HFFc6 (cell line): Measurements from ENCODE around the gene FOXJ3. TPM values are rescaled to one million over a fixed set of nuclear protein-coding genes. Genes with fewer than 3 reads are reported as not detected.

Experiments used
- DNase-seq: peaks from one replicate; pipeline ENCODE4 v3.0.0-alpha.2; 2018
- H3K27ac Mint-ChIP-seq: 2 replicates; pipeline ENCODE4 v1.8.0; 2020; ENCODE audit warnings: mild to moderate bottlenecking, mixed read lengths
- H3K27me3 Mint-ChIP-seq: 2 replicates; pipeline ENCODE4 v1.8.0; 2021; ENCODE audit warnings: mild to moderate bottlenecking, moderate library complexity, mixed read lengths; ENCODE audit not compliant: insufficient read depth
- H3K36me3 Mint-ChIP-seq: 2 replicates; pipeline ENCODE4 v1.8.0; 2021; ENCODE audit warnings: low read depth, mixed read lengths
- H3K4me1 Mint-ChIP-seq: 2 replicates; pipeline ENCODE4 v1.8.0; 2020; ENCODE audit warnings: low read depth, mixed read lengths
- H3K4me3 Mint-ChIP-seq: 2 replicates; pipeline ENCODE4 v1.8.0; 2020; ENCODE audit warnings: mild to moderate bottlenecking, moderate library complexity, mixed read lengths
- H3K9me3 Mint-ChIP-seq: 2 replicates; pipeline ENCODE4 v1.8.0; 2020; ENCODE audit warnings: mild to moderate bottlenecking, mixed read lengths
- CTCF ChIP-seq: fragments of 200-600 bp; sonication (generic); IDR thresholded peaks from 2 replicates; pipeline ENCODE4 v1.5.0; 2021; ENCODE audit warnings: antibody characterized with exemption, mild to moderate bottlenecking
- long read RNA-seq: library from polyadenylated mRNA; unstranded; transcript quantifications from one replicate; pipeline ENCODE4 v2.0.0, GENCODE V29; 2019
- total RNA-seq, 6 experiments: library from RNA; stranded (reverse); fragmentation: NEBNext Ultra II Directional; extraction: Animal tissue kit (Norgen Biotek cat#: 25700); gene quantifications; 2 replicates in 1 of 6; 3 replicates in 5 of 6; pipeline ENCODE4 v1.2.3, GENCODE V29; 2021

The FOXJ3 gene
- total RNA-seq, result 10 to 100 TPM; 24.5 to 31.3 (median 28.9) TPM
- long read RNA-seq, full-length matches to known transcripts, result 1 of 8 reads
- long read RNA-seq, partial matches to known transcripts, result 1 of 8 reads
- long read RNA-seq, other reads (novel, unspliced or antisense), result 6 of 8 reads

GRCh38 chr1:42335050-42335808 lies at the start of gene FOXJ3:
Gene FOXJ3, minus strand, starts transcription at chr1:42335235. Its CDS starts 24,142 bp downstream, at chr1:42311093.
- Mint-ChIP-seq H3K27me3 (no peaks in the 10 kb centered on the region), H3K27ac (peak within 1 kb of the TSS; percentile 81), H3K4me1 (peaks cover 43% of the 10 kb centered on the region), H3K4me3 (peak within 1 kb of the TSS; percentile 93), H3K36me3 (no peaks in the 10 kb centered on the region), H3K9me3 (no peaks in the 10 kb centered on the region)
- DNase-seq, result peak; percentile 93
- TF ChIP-seq CTCF, result no peak

- H3K9me3 Mint-ChIP-seq, result peaks cover 4% of the 10 kb centered on the region
- peaks cover 31% of the 10 kb centered on the region for H3K27me3 Mint-ChIP-seq
- H3K4me3 Mint-ChIP-seq, result no peak overlapping the region
- no peak overlapping the region for H3K27ac Mint-ChIP-seq
- H3K4me1 Mint-ChIP-seq, result no peaks in the 10 kb centered on the region; the same call in 1 of the 2 replicates
- DNase-seq, result no peak
- TF ChIP-seq CTCF, result no peak
- peaks cover 4% of the 10 kb centered on the region; the same call in 1 of the 2 replicates for H3K36me3 Mint-ChIP-seq
Measured at GRCh38 chr1:42381280-42381673, 46.2 kb upstream of the FOXJ3 start.

- TF ChIP-seq CTCF, result no peak
- H3K27ac Mint-ChIP-seq, result no peak within 1 kb of the TSS
- H3K36me3 Mint-ChIP-seq, result peaks cover 4% of the 10 kb centered on the region; the same call in 1 of the 2 replicates
- no peaks in the 10 kb centered on the region; the same call in 1 of the 2 replicates for H3K4me1 Mint-ChIP-seq
- peaks cover 4% of the 10 kb centered on the region for H3K9me3 Mint-ChIP-seq
- peaks cover 34% of the 10 kb centered on the region for H3K27me3 Mint-ChIP-seq
- peak within 1 kb of the TSS; percentile 65; the same call in 1 of the 2 replicates for H3K4me3 Mint-ChIP-seq
- DNase-seq, result no peak
Measured at GRCh38 chr1:42380586-42381279, 45.7 kb upstream of the FOXJ3 start, which contains the start of gene RIMKLA. Gene RIMKLA, plus strand, starts transcription at chr1:42380792. Its CDS starts 143 bp downstream, at chr1:42380935.

GRCh38 chr1:42379794-42380585 lies 45.0 kb upstream of the FOXJ3 start:
- TF ChIP-seq CTCF, result no peak
- DNase-seq, result peak; percentile 4
- H3K9me3 Mint-ChIP-seq, result peaks cover 4% of the 10 kb centered on the region
- peak overlapping the region; percentile 65; the same call in 1 of the 2 replicates for H3K4me3 Mint-ChIP-seq
- H3K4me1 Mint-ChIP-seq, result no peaks in the 10 kb centered on the region; the same call in 1 of the 2 replicates
- peaks cover 33% of the 10 kb centered on the region for H3K27me3 Mint-ChIP-seq
- no peak overlapping the region for H3K27ac Mint-ChIP-seq
- H3K36me3 Mint-ChIP-seq, result peaks cover 4% of the 10 kb centered on the region; the same call in 1 of the 2 replicates

GRCh38 chr1:42372796-42373195 lies 37.8 kb upstream of the FOXJ3 start:
- Mint-ChIP-seq H3K9me3 (no peaks in the 10 kb centered on the region), H3K4me1 (no peaks in the 10 kb centered on the region), H3K27ac (no peak overlapping the region), H3K36me3 (no peaks in the 10 kb centered on the region), H3K4me3 (no peak overlapping the region), H3K27me3 (peaks cover 21% of the 10 kb centered on the region)
- no peak for DNase-seq
- no peak for TF ChIP-seq CTCF
